Measurements from ENCODE around the gene DYNLT3.

Gene DYNLT3

DNA sequence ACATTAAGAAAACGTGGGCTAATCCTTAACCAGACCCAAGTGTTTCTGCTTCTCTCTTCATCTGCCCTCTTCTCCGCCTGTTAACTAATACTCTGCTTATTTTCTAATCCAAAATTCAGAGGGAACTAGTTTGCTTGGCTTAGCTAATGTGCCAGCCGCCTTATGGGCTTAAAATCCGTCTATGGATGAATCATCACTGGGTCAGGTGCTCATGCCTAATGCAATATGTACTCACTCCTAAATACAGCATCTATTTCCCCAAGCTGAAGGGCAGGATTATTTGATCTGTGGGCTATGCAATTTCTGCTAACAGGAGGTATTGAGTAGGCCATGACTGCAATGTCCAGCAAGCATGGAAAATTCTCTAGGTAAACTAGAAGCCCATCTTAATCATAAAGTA is 12.4 kb downstream of the DYNLT3 start:
- no peak for DNase-seq

DNA sequence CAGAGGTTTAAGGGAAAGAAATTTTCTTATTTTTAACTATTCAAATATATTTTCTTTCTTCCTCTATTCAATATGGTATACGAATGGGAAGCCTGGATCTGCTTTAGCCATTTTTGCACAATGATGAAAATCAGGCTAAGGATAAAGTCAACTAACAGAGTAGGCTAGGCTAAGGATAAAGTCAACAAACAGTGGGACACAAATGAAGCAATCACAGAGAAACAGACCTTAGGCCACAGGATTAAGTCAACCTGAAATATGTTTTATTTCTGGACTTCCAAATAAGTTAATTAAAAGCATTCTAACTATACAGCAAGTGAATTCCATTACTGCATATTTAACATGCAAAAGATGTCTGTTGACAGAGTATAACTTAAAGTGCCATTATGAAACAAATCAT is 17.0 kb downstream of the DYNLT3 start:
- no peak for DNase-seq

DNA sequence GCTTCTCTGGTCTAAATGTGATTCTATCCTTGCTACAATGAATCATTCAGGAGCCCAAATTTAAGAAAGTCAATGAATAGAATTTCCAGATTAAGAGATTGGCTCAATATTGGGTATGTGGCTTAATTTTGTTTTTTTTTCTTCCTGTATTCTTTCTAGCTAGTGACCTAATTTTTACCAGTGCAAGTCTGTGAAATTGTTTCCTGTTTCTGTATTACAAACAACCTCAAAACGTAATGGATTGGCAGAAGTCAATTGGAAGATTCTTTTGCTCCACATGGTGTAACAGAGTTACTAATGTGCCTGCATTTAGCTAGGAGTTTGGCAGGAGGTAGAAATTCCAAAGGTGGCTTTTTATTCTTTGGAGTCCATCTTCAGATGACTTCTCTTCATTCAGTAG is 17.6 kb downstream of the DYNLT3 start:
- DNase-seq = no peak

DNA sequence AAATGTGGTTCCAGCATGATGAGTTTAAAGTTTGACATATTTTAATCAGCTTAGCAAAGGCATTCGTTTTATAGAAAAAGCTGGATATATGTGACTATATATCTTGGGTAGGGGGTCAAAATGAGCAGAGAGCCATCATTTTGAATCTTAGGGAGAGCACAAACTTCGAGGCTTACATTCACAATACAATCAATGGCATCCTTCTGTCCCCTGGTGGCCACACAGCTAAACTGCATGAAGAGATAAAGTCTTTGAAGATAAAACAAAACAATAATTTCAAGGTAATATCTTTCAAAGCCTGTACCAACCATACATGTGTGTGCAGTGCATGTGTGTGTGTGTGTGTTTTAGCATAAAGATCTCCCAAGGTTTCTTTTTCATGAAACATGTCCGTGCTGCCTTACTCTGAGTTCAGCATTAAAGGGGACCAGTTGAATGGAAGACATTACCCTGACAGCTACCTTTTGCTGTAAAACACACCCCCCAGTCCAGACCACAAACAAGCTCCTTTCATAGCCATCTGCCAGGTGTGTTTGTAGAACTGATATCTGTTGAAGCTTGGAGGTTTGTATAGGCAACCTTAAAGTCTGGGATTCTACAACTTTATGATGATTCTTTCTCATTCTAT is 22.0 kb downstream of the DYNLT3 start:
- DNase-seq = no peak

DNA sequence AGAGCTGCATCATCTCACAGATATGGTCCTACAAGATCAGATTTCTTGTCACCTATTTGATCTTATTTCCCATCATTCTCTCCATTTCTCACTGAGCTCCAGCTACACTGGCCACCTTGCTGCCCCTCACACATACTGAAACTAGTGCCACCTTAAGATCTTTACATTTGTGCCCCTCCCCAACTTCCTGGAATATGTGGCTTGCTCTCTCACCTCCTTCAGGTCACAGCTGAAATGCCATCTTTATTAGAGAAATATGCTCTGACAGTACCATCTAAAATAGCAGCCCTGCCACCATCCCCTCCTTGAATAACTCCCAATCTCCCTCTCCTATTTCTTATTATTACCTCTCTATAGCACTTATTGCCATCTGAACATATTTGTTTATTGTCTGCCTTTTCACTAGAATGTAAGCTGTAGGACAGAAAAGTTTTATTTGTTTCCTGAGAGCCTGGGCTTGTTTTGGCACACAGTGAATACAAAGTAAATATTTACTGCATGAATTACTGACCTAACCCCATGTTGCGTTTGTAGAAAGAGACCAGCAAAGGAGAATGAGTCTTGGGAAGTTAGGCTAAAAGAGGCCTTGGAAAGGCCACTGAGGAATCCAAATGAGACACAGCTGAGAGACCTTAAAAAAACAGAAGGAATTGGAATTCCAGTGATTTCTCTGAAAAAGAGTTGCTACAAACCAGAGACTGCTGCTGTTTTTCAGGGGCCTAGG is 22.7 kb downstream of the DYNLT3 start:
- no peak for DNase-seq

DNA sequence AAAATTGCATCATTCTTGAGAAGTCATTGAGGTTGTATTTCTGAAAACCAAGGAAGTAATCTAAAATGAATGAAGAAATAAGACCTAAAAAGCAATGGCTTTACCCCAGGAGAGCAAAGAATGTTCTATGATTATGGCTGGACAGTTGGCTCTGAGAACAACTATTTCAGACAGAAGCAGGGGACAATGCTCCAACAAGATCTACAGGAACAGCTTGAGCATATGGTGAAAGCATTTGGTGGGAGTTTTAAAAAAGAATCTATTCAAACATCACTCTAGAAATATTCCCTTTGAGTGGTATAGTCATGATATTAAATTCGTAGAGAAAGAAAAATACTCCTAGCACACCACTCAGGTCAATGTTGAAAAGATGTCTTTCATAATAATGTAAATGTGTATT is 26.7 kb downstream of the DYNLT3 start:
- no peak for DNase-seq

DNA sequence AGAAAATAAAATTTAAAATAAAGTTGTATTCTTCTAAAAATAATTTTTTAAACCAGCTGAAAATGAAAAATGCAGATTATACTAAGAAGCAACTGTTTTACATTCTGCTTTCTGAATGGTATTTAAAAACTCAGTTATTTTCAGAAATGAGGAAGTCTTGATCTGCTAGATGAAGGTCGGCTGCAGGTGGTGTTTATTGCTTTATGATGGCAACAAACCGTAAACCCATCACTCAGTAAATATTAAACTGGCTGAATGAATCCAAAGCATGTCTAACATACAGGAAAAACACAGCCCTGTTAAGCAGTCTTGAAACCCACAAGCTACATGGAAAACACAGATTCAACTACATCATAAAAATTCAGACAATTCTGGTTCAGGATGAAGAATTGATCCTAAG is 29.3 kb downstream of the DYNLT3 start:
- DNase-seq = no peak

DNA sequence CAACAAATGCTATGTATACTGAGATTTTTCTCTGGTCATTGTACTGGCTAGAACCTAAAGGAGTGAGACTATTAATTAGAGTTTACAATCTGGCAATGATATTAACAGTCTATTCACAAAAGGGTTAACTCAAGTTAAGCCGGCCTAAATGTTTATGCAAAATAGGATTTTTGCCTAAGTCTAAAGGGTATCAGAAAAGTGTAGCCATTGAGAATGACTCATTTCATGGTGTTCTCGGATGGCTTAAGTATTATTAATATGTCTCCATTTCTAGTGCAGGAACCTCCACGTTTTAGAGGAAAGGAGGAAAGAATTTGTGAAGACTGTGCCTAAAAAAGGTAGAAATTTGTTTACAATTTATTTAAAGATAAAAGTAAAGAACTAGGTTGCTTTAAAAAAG is 29.8 kb downstream of the DYNLT3 start:
- DNase-seq = no peak

DNA sequence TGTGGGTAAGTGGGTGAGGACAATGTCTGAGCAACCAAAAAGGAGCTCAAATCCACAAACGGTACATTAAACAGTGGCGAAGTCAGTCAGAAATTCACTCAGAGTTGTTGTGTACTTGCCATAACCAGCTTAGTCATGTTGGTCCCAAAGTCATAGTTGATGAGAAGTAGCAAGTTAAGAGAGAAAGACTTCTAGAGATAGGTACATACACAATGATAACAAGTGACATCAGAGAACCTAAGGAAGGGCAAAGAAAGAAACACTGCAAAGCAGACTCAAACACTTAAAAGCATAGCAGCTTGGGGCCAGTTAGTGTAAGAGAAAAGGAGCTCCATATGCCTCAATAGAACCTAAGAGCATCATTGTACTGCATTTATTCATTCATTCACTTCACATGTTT is 30.2 kb downstream of the DYNLT3 start:
- no peak for DNase-seq

DNA sequence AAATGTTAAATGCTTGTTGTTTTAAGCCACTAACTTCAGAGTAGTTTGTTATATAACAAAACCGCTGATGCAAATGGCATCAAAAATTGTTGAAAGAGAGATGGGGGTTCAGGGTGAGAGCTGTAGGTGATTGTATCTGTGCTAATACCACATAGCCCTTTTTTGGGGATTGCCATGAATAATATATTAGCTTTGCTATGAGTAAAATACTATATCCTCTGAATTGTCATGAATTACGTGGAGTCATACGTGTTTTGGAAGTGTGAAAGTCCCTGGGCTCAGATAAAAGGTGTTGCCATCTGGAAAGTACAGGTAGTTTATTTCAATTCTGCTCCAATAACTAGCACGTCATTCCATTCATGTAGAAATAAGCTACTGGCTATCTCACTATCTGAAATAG is 30.6 kb downstream of the DYNLT3 start:
- no peak for DNase-seq

DNA sequence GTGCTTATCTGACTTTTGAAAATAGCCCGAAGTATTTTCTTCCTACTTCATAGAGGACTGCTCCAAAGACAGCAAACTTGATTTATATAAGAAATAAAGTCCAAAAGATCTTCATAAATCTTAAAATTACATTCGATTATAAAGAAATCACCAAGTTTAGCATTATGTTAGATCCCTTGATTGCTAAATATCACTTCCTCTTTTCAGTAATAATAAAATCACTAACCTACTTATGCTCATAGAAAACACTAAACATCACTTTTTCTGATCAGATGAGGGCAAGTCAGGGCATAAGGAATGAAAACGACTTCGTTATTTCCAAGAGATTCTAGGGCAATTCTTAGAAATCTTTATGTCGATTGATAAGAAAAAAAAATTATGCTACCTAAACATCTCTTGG is 32.0 kb downstream of the DYNLT3 start:
- DNase-seq = no peak

DNA sequence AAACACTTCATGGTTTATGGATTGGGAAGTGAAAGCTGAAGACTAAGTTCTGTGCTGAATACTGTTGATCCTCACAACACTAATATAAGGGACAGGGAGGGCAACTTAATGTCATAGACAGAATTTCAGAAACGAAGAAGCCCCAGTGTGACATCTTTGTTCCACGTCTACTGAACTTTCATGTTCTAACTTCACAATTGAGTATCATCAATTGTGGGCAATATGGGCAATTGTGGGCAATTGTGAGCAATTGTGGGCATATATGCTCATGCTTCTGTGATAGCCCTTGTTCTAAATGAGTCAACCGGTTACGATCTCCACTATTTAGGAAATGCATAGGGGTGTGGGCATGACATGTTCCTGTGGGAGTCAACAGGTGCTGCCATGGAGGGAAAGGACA is 33.8 kb downstream of the DYNLT3 start:
- no peak for DNase-seq

DNA sequence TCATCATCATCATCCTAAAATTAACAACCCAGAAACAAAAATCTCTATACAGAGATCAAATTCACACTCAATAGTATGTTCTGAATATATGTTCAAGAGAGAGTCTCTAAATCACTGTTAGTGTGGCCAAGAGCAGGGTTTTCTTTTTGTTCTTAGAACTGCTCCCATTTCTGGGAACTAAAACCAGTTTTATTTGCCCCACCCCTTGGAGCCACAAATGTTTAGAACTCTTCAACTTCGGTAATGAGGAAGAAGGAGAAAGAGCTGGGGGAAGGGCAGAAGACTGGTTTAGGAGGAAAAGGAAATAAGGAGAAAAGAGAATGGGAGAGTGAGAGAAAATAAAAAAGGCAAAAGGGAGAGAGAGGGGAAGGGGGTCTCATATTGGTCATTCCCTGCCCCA is 35.3 kb downstream of the DYNLT3 start:
- DNase-seq = no peak

DNA sequence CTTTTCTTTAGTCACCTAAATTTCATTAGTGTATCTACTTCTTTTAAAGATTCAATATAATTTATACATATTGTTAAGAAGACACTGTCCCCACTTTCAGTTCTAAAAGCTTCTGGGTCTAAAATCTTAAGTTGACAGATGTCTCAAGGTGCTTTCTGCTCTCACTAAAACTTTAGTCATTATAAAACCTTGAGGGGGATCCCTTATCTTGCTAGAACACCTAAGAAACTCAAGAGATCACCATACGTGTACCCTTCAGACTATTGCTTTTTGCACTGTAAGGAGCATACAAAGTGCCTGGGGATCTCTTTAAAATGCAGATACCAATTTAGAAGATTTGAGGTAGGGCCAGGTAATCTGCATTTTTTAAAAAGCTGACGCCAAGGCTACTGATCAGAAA is 37.4 kb downstream of the DYNLT3 start:
- no peak for DNase-seq

DNA sequence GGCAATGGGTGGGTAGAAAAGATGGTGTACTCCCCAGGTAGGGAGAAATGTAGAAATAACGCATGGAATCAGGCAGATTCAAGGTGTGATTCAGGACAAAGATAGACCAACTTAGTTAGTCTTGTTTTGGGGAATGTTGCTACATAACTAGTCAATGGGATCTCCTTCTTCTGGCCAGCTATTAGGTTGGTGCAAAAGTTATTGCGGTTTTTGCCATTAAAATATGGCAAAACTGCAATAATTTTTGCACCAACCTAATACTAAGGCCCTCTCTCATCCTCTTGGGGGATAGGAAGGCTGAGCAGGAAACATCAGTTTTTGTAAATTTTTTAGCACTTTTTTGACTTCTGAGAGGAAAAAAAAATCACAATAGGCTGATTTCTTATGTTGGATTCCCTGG is 44.3 kb downstream of the DYNLT3 start:
- DNase-seq = no peak

DNA sequence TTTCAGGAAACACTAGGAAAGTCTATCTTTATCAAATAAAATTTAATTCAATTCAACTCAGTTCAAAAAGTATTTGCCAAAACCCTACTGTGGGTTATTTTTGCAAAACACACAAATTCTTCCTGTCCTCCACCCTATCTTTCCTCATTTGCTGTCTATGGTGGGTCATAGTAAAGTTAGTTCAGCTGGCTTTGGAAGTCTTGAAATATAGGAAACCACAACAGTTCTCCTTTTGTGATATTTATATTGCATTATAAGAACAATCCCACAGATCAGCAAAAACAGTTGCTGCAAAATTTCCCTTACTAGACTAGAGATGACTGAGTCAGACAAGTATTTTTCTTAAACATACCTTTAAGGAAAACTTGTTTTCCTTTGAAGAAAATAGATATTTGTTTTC is 45.3 kb downstream of the DYNLT3 start:
- DNase-seq = no peak

DNA sequence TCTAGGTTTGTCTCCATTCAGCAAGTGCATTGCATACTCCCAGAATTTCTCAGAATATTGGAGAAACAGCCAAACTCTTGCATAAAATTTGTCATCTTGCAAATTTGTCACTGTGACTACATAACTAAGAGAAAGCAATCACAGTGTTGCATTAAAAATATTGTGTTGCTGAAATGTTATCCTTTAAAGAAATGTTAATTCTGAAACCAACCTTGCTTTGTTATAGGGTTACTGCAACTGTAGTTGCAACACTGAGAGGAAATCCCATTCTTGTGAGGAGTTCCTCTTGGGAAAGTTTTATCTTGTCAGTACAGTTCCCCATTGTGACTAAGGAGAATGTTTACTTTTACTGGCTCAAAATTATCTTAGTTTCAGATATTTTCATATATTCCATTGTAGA is 46.7 kb downstream of the DYNLT3 start:
- DNase-seq = no peak

DNA sequence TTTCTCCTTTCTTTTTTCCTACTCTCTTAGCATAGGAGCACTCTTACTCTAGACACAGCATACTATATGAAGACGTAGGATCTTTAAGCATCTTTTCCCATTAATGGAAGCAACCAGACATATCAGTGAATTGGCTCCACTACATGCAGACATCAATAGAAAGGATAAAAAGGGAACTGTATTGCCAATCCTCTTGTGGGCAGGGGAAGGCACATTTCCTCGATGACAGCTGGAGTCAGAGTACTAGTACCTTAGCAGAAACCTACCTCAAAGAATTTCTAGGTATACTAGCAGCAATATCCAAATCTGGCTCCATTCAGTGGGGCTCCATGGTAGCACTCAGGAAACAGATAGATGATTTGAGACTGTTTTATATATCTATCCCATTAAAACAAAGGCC is 47.4 kb downstream of the DYNLT3 start:
- DNase-seq = no peak

DNA sequence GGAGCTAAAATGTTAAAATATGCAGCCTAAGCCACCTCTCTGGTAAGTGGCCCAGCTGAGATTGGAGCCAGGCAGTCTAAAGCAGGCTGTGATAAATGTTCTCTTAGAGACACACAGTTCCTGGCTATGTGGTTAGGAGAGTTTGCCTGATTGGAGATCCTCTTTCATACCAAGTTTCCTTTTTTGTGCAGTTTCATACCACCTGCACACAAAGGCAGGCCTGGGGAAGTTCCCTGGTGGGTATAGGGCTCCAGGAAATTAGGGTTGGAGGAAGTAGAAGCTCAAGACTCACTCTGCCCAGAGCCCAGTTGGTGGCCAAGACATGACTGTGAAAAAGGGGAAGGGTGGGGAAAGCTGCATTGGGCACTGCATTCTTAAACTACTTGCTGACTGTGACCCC is 50.6 kb downstream of the DYNLT3 start:
- no peak for DNase-seq

DNA sequence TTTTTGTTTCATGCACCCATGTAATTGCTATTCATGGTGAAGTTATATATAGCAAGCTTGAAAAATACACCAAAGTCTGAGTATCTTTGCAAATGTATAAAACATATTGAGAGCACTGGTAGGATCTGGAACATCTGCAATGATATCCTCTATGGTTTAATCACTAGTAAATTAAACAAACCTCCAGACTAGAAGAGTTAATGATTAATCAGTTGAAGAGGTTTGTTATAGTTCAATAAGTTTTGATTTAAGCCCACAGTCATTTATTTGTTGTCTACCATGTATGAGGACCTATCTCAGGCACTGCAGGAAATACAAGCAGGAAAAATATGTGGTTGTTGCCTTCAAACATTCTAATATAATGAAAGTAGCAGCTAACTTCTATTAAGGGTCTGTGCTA is 51.1 kb downstream of the DYNLT3 start:
- no peak for DNase-seq
